ENCODE measurements around the gene DDI2.

DNA sequence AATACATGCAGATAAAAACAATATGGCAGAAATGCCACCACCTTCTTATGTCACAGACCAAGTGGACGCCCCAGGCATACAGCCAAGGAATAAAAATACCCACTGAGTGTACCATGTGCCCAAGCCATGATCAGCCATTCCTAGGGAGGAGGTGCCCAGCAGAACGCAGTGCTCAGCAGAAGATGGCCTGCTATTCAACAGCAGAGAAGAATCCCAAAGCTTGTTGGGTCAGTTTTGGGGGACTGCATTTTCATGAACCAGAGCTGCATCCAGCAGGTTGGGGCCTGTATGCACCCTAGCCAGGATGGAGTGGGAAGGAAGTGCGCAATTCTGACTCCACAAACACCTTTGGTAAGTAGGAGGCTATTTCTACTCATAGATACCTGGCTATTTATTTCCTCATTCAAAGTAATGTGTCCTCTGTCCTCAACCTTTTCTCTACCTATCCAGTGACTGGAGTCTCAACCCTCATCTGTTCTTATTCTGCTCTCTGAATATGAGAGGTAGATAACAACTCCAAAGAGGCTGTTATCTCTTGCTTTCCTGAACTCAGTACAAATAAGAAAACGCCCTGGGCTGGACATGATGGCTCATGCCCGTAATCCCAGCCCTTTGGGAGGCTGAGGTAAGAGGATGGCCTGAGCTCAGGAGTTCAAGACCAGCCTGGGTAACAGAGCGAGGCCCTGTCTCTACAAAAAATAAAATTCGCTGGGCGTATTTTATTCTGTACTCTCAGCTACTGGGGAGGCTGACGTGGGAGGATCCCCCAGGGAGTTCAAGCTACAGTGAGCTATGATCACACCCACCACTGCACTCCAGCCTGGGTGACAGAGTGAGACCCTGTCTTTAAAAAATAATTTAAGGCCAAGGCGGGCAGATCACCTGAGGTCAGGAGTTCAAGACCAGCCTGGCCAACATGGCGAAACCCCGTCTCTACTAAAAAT is 64.4 kb downstream of the DDI2 start:
- TF ChIP-seq, protein P1, sequence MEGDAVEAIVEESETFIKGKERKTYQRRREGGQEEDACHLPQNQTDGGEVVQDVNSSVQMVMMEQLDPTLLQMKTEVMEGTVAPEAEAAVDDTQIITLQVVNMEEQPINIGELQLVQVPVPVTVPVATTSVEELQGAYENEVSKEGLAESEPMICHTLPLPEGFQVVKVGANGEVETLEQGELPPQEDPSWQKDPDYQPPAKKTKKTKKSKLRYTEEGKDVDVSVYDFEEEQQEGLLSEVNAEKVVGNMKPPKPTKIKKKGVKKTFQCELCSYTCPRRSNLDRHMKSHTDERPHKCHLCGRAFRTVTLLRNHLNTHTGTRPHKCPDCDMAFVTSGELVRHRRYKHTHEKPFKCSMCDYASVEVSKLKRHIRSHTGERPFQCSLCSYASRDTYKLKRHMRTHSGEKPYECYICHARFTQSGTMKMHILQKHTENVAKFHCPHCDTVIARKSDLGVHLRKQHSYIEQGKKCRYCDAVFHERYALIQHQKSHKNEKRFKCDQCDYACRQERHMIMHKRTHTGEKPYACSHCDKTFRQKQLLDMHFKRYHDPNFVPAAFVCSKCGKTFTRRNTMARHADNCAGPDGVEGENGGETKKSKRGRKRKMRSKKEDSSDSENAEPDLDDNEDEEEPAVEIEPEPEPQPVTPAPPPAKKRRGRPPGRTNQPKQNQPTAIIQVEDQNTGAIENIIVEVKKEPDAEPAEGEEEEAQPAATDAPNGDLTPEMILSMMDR (IDR thresholded peaks at IDR 0.05), result no peak
- TF ChIP-seq EP300 (IDR thresholded peaks at IDR 0.05), result no peak
- TF ChIP-seq POLR2A (IDR thresholded peaks at IDR 0.05), result no peak

Measured in tibial nerve (tissue), 4 donors.